Thoracic aorta (tissue), 2 donors: ENCODE results near the gene PCCA. TPM values are rescaled to one million over a fixed set of nuclear protein-coding genes. Genes with fewer than 3 reads are reported as not detected.
"Not testable (repeated sequence)": the region's sequence is repeated elsewhere in the genome, so short reads cannot be mapped to it uniquely, and the experiment has no call there.

Experiments
- ATAC-seq: fragments of 150-250 bp; one replicate; pipeline ENCODE4 v1.8.0; 2017; ENCODE audit warnings: low read depth; ENCODE audit not compliant: insufficient number of reproducible peaks, low FRiP score
- DNase-seq: peaks from one replicate; pipeline ENCODE4 v3.0.0-alpha.2; 2020; ENCODE audit warnings: low spot score
- H3K27ac ChIP-seq, 2 donors: fragments of 200-600 bp; sonication (generic); 1 replicate in 1 of 2; 2 replicates in 1 of 2; pipeline ENCODE4 v1.5.1; 2016; ENCODE audit warnings: mild to moderate bottlenecking in 2 of 2, moderate library complexity in 2 of 2
- H3K27me3 ChIP-seq: fragments of 200-600 bp; sonication (generic); replicated peaks from 2 replicates; pipeline ENCODE4 v1.6.0; 2016; ENCODE audit warnings: mild to moderate bottlenecking; ENCODE audit not compliant: insufficient read depth
- H3K36me3 ChIP-seq: fragments of 200-600 bp; sonication (generic); one replicate; pipeline ENCODE4 v1.5.1; 2016
- H3K4me1 ChIP-seq, 2 donors: fragments of 200-600 bp; sonication (generic); 1 replicate in 1 of 2; 2 replicates in 1 of 2; pipeline versions ENCODE4 v1.5.1 to v1.6.0; 2016; ENCODE audit warnings: low read depth in 2 of 2, mild to moderate bottlenecking in 1 of 2; ENCODE audit not compliant: control insufficient read depth in 1 of 2
- H3K4me3 ChIP-seq: fragments of 200-600 bp; sonication (generic); 2 replicates; pipeline ENCODE4 v1.5.1; 2016; ENCODE audit warnings: mild to moderate bottlenecking
- H3K9me3 ChIP-seq: fragments of 200-600 bp; sonication (generic); 2 replicates; pipeline ENCODE4 v1.5.1; 2016
- total RNA-seq, 2 donors: library from RNA; depleted of rRNA; stranded (reverse); fragments of >200 nt; gene quantifications; one replicate each; pipeline versions ENCODE4 v1.1.0 to v1.2.3, GENCODE V29; 2016
- TF ChIP-seq, protein P1 (sequence below): fragments of 200-600 bp; sonication (generic); IDR thresholded peaks from one replicate; pipeline ENCODE4 v1.5.1; 2019; ENCODE audit warnings: antibody characterized with exemption

PCCA gene
- total RNA-seq, 2 donors from 2014 or later = 17.2 to 51.6 TPM

DNA sequence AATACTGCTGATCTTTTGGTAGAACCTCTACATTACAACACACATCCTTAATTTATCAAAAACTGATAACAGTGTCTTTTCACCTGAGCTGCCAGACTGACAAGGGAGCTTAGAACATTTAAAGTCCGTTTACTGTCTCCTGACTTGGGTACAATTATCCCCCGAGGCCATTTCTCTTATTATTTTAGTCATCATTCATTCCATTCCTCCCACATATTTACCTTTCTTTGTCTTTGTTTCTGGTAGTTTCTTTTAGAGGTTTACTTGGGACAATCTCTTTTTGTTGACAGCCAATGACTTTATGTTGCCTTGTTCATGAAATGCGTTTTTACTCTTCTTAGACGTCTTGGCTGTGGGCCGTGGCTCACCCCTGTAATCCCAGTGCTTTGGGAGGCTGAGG is 186.9 kb downstream of the PCCA start:
- TF ChIP-seq, protein P1, sequence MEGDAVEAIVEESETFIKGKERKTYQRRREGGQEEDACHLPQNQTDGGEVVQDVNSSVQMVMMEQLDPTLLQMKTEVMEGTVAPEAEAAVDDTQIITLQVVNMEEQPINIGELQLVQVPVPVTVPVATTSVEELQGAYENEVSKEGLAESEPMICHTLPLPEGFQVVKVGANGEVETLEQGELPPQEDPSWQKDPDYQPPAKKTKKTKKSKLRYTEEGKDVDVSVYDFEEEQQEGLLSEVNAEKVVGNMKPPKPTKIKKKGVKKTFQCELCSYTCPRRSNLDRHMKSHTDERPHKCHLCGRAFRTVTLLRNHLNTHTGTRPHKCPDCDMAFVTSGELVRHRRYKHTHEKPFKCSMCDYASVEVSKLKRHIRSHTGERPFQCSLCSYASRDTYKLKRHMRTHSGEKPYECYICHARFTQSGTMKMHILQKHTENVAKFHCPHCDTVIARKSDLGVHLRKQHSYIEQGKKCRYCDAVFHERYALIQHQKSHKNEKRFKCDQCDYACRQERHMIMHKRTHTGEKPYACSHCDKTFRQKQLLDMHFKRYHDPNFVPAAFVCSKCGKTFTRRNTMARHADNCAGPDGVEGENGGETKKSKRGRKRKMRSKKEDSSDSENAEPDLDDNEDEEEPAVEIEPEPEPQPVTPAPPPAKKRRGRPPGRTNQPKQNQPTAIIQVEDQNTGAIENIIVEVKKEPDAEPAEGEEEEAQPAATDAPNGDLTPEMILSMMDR = no peak
- ATAC-seq = no peak
- no peak overlapping the region for H3K27ac ChIP-seq

DNA sequence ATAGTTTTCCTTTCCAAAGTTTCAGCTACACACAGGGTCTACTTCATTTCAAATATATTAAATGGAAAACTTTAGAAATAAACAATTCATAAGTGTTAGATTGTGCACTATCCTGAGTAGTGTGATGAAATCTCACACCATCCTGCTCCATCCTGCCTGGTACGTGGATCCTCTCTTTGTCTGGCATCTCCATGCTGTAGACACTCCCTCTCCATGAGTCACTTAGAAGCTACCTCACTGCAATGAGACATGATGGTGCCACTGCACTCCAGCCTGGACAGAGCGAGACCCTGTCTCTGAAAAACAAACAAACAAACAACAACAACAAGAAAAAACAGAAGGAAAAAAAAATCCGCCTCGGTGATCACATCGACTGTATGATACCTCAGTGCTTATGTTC is 191.8 kb downstream of the PCCA start:
- ATAC-seq (no peak), DNase-seq (no peak)
- Histone ChIP-seq H3K27me3 (no peaks in the 10 kb centered on the region), H3K36me3 (peaks cover 4% of the 10 kb centered on the region), H3K4me3 (no peak overlapping the region), H3K27ac (no peak overlapping the region), H3K9me3 (no peaks in the 10 kb centered on the region), H3K4me1 (no peaks in the 10 kb centered on the region)
- TF ChIP-seq, protein P1 = no peak

More for the DNA sequence above, 186.9 kb downstream of the PCCA start:
- H3K9me3 ChIP-seq = no peaks in the 10 kb centered on the region
- no peak overlapping the region for H3K4me3 ChIP-seq
- no peak for DNase-seq
- H3K36me3 ChIP-seq = peaks cover 2% of the 10 kb centered on the region
- no peaks in the 10 kb centered on the region for H3K27me3 ChIP-seq
- H3K4me1 ChIP-seq = no peaks in the 10 kb centered on the region

DNA sequence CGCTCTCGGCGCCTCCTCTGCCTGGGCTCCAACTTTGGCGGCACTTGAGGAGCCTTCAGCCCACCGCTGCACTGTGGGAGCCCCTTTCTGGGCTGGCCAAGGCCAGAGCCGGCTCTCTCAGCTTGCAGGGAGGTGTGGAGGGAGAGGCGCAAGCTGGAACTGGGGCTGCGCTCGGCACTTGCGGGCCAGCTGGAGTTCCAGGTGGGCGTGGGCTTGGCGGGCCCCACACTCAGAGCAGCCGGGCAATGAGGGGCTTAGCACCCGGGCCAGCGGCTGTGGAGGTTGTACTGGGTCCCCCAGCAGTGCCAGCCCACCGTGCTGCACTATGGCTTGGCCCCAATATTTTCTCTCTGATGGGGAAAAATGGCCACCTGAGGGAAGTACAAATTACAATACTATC is 193.4 kb downstream of the PCCA start:
- H3K9me3 ChIP-seq, H3K27me3 ChIP-seq, ATAC-seq, DNase-seq, H3K36me3 ChIP-seq, H3K4me3 ChIP-seq, H3K4me1 ChIP-seq, H3K27ac ChIP-seq: not testable (repeated sequence)

DNA sequence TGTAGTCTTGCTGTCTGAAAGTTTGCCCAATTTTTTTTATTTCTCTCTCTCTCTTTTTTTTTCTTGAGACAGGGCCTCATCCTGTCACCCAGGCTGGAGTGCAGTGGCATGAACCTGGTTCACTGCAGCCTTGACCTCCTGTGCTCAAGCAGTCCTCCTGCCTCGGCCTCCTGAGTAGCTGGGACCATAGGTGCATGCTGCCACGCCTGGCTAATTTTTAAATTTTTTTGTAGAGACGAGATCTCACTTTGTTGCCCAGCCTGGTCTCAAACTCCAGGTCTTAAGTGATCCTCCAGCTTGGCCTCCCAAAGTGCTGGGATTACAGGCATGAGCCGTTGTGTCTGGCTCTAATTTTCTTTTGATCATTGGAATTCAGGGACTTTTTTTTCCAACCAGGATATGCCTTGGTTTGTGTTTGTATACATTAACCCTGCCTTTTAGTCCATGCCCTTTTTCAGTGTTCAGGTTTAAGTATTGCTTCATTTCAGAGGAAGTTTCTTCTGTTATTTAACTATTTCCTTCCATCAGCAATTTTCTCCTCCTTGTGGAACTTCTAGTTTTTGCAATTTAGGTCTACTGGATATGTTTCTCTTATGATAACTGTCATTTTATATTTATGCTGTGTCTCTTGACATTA is 201.4 kb downstream of the PCCA start:
- H3K27me3 ChIP-seq = no peaks in the 10 kb centered on the region
- no peaks in the 10 kb centered on the region for H3K4me1 ChIP-seq
- TF ChIP-seq, protein P1 = no peak
- H3K27ac ChIP-seq = no peak overlapping the region
- H3K36me3 ChIP-seq = no peaks in the 10 kb centered on the region
- DNase-seq = no peak
- no peak for ATAC-seq
- H3K9me3 ChIP-seq = no peaks in the 10 kb centered on the region
- no peak overlapping the region for H3K4me3 ChIP-seq

DNA sequence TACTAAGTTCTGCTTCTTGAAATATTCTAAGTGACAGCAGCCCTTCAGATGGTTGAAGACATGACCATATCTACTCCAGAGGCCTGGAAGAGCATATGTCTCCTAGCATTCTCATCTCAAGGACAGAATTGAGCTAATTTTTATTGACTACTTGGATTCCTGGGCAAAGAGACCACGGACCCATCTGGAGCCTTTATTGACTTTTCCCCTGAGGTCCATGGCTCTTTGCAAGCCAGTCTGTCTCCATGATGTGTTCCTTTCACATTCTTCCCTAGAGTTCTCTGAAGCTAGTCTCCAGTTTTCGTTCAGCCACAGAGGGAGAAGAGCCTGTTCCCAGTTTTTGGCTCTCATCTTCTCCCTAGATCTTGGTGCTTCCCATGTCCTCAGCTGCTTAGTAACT is 202.7 kb downstream of the PCCA start:
- no peaks in the 10 kb centered on the region for H3K36me3 ChIP-seq
- DNase-seq = no peak

More for the DNA sequence above, 202.7 kb downstream of the PCCA start:
- Histone ChIP-seq H3K4me1 (no peaks in the 10 kb centered on the region), H3K27me3 (no peaks in the 10 kb centered on the region), H3K27ac (no peak overlapping the region), H3K4me3 (no peak overlapping the region), H3K9me3 (no peaks in the 10 kb centered on the region)
- TF ChIP-seq, protein P1 = no peak
- no peak for ATAC-seq
